AG09319 (cell line): ENCODE data around the gene KIF25.
"Not testable (repeated sequence)": the region's sequence is repeated elsewhere in the genome, so short reads cannot be mapped to it uniquely, and the experiment has no call there.

Source experiments
- DNase-seq: peaks from one replicate; pipeline ENCODE4 v3.0.0-alpha.2; 2010; ENCODE audit warnings: low read depth; ENCODE audit errors: extremely low read depth
- CTCF ChIP-seq: IDR thresholded peaks from 2 replicates; pipeline ENCODE4 v1.5.1; 2011; ENCODE audit warnings: low read depth, mild to moderate bottlenecking, inconsistent platforms, low read length, moderate library complexity

Gene KIF25

GRCh38 chr6:168075216-168075615 is 77.7 kb downstream of the KIF25 start:
- no peak for DNase-seq
- no peak for TF ChIP-seq CTCF

- DNase-seq, result no peak
- no peak for TF ChIP-seq CTCF
These were observed 78.3 kb downstream of the KIF25 start for GRCh38 chr6:168075787-168076202.

- DNase-seq, result not testable (repeated sequence)
These were observed 79.9 kb downstream of the KIF25 start for GRCh38 chr6:168077401-168077800.

- DNase-seq, result no peak
- no peak for TF ChIP-seq CTCF
These were observed 80.9 kb downstream of the KIF25 start for GRCh38 chr6:168078175-168078942.

GRCh38 chr6:168078943-168079405 is 81.5 kb downstream of the KIF25 start, which contains the start of gene FRMD1:
TSS of gene FRMD1 (minus strand) at chr6:168079212. CDS start at chr6:168079094, 118 bp downstream.
- DNase-seq, result no peak
- TF ChIP-seq CTCF, result no peak

GRCh38 chr6:168080393-168081077 is 83.1 kb downstream of the KIF25 start:
- DNase-seq, result no peak
- TF ChIP-seq CTCF, result no peak

- no peak for TF ChIP-seq CTCF
- DNase-seq, result no peak
These were observed 84.5 kb downstream of the KIF25 start for GRCh38 chr6:168081858-168082546.
